ENCODE measurements around the gene FAM3D.

The FAM3D gene

DNA sequence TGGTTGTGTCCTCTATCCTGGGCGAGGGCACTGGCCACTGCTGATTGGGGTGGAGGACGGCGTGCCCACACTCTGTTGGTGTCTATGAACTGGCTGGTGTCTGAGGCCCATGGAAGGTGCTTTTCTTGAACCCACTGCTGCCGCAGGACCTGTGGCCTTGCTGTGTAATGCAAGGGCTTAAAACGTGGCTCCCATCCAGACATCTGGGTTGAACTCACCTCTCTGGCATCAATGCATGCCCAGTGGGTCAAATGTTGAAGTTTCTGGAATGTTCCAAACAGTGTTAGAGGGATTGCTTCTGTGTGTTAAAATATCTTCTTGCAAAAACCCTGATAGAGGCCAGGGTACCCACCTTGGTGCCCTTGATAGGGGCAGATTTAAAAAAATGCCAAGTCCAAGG is 42.6 kb downstream of the FAM3D start:
- DNase-seq (ENCODE audit: low read depth), result no peak
- TF ChIP-seq, protein P1, sequence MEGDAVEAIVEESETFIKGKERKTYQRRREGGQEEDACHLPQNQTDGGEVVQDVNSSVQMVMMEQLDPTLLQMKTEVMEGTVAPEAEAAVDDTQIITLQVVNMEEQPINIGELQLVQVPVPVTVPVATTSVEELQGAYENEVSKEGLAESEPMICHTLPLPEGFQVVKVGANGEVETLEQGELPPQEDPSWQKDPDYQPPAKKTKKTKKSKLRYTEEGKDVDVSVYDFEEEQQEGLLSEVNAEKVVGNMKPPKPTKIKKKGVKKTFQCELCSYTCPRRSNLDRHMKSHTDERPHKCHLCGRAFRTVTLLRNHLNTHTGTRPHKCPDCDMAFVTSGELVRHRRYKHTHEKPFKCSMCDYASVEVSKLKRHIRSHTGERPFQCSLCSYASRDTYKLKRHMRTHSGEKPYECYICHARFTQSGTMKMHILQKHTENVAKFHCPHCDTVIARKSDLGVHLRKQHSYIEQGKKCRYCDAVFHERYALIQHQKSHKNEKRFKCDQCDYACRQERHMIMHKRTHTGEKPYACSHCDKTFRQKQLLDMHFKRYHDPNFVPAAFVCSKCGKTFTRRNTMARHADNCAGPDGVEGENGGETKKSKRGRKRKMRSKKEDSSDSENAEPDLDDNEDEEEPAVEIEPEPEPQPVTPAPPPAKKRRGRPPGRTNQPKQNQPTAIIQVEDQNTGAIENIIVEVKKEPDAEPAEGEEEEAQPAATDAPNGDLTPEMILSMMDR (IDR thresholded peaks at IDR 0.05; ENCODE audit: low read depth, low read length, missing control alignments), result no peak
- H3K4me3 ChIP-seq (ENCODE audit: low read depth, low read length), result no peak overlapping the region

DNA sequence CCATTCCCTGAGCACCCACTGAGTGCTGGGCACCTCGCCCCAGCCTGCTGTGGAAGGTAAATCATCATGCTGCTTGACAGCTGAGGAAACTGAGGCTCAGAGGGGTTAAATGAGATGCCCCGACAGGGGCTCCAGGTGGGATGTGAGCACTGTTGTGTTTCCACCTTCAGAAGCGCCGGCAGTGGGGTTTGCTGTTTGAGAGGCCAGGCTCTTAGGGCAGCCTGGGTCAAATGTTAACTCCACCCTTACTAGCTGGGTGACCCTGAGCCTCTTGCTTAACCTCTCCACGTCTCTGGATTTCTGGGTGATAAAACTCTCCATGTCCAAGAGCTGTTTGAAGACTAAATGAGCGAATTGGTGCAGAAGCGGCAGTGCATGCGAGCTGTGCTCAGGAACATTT is 43.1 kb downstream of the FAM3D start:
- no peak for DNase-seq (ENCODE audit: low read depth)

DNA sequence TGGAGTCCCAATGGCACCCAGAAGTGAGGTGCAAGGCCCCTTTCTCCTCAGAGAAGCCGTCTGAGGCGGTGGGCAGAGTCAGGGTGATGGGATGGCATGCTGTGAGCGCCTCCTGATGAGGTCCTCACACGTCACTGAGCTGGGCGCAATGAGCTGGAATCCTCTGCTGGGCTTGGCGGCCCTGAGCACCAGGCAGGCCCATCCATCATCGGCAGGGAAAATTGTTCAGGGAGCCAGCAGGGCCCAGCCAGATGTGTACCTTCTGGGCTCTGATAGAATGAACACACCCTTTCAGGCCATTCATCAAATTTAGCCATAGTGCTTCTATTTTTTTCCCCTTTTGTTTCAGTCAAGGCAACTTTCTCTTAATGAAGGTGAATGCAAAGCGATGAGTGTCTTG is 43.7 kb downstream of the FAM3D start:
- TF ChIP-seq, protein P1 (IDR thresholded peaks at IDR 0.05; ENCODE audit: low read depth, low read length, missing control alignments), result no peak
- DNase-seq (ENCODE audit: low read depth), result no peak
- no peak overlapping the region for H3K4me3 ChIP-seq (ENCODE audit: low read depth, low read length)

More for the DNA sequence above, 43.1 kb downstream of the FAM3D start:
- TF ChIP-seq, protein P1 (IDR thresholded peaks at IDR 0.05; ENCODE audit: low read depth, low read length, missing control alignments), result no peak
- no peak overlapping the region for H3K4me3 ChIP-seq (ENCODE audit: low read depth, low read length)

DNA sequence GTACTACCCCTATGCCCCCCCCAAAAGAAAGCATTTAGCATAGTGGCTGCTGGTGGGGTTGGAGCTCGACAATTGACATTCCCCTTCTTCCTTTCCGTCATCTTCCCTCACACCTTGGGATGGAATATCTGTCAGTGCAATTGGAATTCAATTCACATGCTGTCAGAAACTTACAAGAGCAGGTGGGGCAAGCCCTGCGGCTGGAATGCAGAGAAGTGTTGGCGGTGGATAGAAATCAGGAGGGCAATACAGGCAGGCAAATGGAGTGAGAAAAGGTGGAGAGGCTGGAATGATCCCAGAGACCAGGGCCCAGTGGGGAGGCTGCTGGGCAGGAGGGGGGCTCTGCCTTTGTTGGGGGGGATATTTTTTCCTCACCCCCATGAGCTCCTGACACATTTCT is 44.1 kb downstream of the FAM3D start:
- H3K4me3 ChIP-seq (ENCODE audit: low read depth, low read length), result no peak overlapping the region
- no peak for DNase-seq (ENCODE audit: low read depth)
- TF ChIP-seq, protein P1 (IDR thresholded peaks at IDR 0.05; ENCODE audit: low read depth, low read length, missing control alignments), result no peak

DNA sequence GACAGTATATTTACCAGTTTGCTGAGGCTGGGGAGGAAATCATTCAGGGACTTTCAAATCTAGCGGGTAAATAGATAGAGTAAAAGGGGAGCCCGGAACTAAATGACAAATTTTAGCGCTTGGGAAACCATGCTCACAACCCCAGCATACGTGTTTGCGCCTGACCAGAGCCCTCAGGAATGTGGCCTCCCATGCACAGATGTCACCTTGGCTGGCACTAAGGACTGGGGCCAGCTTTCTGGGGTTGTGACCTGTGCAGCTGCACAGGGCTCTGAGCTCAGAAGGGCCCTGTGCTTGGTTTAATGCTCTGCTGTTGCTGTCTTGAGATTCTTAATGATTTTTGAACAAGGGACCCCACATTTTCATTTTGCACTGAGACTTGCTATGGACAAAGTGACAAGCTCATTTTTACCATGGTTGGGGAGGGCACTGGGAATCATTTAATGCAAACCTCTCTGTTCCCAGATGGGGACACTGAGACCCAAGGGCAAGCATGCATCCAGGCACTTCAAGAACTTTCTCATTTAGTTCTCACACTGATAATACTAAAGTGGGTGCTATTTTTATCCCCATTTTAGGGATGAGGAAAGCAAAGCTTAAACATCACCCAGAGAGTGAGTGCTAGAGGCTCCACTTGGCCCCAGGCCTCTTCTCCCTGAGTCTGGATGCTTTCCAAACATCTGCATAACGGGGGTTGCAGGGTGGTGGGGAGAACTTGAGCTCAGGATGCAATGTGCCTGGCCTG is 45.3 kb downstream of the FAM3D start:
- TF ChIP-seq, protein P1 (IDR thresholded peaks at IDR 0.05; ENCODE audit: low read depth, low read length, missing control alignments), result no peak
- DNase-seq (ENCODE audit: low read depth), result no peak
- H3K4me3 ChIP-seq (ENCODE audit: low read depth, low read length), result no peak overlapping the region

DNA sequence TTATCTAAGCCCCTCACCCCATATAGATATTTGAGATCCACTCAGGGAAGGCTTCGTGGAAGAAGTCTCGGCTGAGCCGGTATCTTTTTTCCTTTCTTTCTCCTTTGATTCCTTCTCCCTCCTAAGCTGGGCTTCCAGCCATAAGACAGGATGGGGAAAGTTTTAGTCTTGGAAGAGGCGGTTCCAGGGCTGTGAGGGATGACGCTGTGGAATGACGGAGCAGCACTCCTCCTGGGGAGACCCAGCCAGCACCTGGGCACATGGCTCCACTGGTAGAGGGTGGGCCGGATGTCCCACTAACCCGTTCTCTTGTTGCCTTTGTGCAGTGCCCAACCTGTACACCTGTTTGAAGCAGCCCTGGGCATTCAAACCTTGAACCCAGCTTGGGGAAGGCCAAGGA is 46.2 kb downstream of the FAM3D start:
- no peak for DNase-seq (ENCODE audit: low read depth)
- no peak overlapping the region for H3K4me3 ChIP-seq (ENCODE audit: low read depth, low read length)
- TF ChIP-seq, protein P1 (IDR thresholded peaks at IDR 0.05; ENCODE audit: low read depth, low read length, missing control alignments), result no peak

DNA sequence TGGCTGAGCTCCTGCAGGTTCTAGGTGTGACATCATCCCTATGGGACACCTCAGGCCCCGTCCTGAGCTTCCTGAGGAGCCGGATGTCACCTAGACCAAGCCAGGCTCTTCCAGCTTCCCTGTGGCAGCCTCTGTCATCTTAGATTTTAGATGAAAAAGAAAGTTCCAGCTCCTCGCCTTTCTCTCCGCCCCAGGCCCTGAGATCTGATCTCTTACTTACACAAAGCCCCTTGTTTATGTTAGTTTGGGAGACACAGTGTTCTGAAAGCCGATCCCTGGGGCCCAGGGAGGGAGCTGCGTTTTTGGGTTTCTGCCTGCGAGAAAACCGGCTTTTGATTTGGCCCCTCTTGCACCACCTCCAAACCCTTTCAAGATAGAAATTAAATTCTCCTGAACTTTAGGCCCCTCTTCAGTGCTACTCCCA is 49.2 kb downstream of the FAM3D start:
- no peak overlapping the region for H3K4me3 ChIP-seq (ENCODE audit: low read depth, low read length)
- TF ChIP-seq, protein P1 (IDR thresholded peaks at IDR 0.05; ENCODE audit: low read depth, low read length, missing control alignments), result no peak
- DNase-seq (ENCODE audit: low read depth), result no peak

Measured in GM12864 (cell line).